K562 (cell line): Measurements from ENCODE around the gene GNB5. TPM values are rescaled to one million over a fixed set of nuclear protein-coding genes. Genes with fewer than 3 reads are reported as not detected.

ENCODE experiments used
- ATAC-seq: fragments of 200-7000 bp; cut with Tn5 transposase; 3 replicates; pipeline ENCODE4 v1.9.1; 2020; ENCODE audit warnings: moderate library complexity
- BruUV-seq: library from RNA; stranded (reverse); fragments of 400-500 nt; replicated peaks from 2 replicates; lab custom pipeline; 2021; lab: Mats Ljungman, UMichigan
- CTCF ChIA-PET: fragments of 300-600 bp; formaldehyde crosslinking; extraction: SDS; loops from one replicate; lab custom pipeline; 2021; ENCODE audit warnings: low intra/inter-chr PET ratio; lab: Yijun Ruan, JAX
- POLR2A ChIA-PET: fragments of 300-600, 350-650 bp; sonication (Branson Sonifier 250); formaldehyde crosslinking; extraction: SDS; loops from one replicate; lab custom pipeline; 2021; ENCODE audit warnings: antibody characterized with exemption, inconsistent platforms; lab: Yijun Ruan, JAX
- DNase-seq, 4 experiments: peaks; one replicate each; pipeline versions ENCODE4 v3.0.0 to v3.0.0-alpha.2; 2011 to 2018; ENCODE audit warnings: low spot score in 3 of 4, mixed read lengths in 3 of 4; ENCODE audit errors: extremely low read depth in 1 of 4
- FAIRE-seq: peaks from 2 replicates; lab custom pipeline; 2011; peaks lifted over from hg19 to GRCh38; lab: Jason Lieb, UNC
- H2AFZ ChIP-seq: 2 replicates; pipeline ENCODE4 v1.6.0; 2011; ENCODE audit warnings: low read depth, low read length, control low read depth, inconsistent platforms
- H3K27ac ChIP-seq: fragments of 200-600 bp; 3 replicates; pipeline ENCODE4 v1.8.0; 2011; ENCODE audit warnings: low read depth, mild to moderate bottlenecking, control low read depth, inconsistent platforms, low read length, moderate library complexity, mixed read lengths; ENCODE audit errors: extremely low read depth
- H3K27me3 ChIP-seq, 2 experiments: fragments of 300-600 bp in 1 of 2; 2 replicates in 1 of 2; 3 replicates in 1 of 2; pipeline versions ENCODE4 v1.6.0 to v1.8.0; 2011; ENCODE audit warnings: inconsistent platforms in 2 of 2, low read length in 2 of 2, mild to moderate bottlenecking in 1 of 2, mixed read lengths in 1 of 2, moderate library complexity in 1 of 2; ENCODE audit not compliant: control insufficient read depth in 2 of 2, insufficient read depth in 2 of 2
- H3K36me3 ChIP-seq: fragments of 300-600 bp; 3 replicates; pipeline ENCODE4 v1.8.0; 2011; ENCODE audit warnings: mild to moderate bottlenecking, low read length, inconsistent platforms; ENCODE audit not compliant: control insufficient read depth, insufficient read depth
- H3K4me1 ChIP-seq, 2 experiments: fragments of 200-600 bp in 1 of 2; replicated peaks in 1 of 2; 2 replicates in 1 of 2; 3 replicates in 1 of 2; pipeline versions ENCODE4 v1.5.1 to v1.8.0; 2011; ENCODE audit warnings: inconsistent platforms in 2 of 2, low read length in 2 of 2, mild to moderate bottlenecking in 1 of 2, mixed read lengths in 1 of 2, moderate library complexity in 1 of 2; ENCODE audit not compliant: control insufficient read depth in 2 of 2, insufficient read depth in 2 of 2
- H3K4me2 ChIP-seq: 2 replicates; pipeline ENCODE4 v1.6.1; 2011; ENCODE audit warnings: low read length, control low read depth, inconsistent platforms, mixed read lengths; ENCODE audit not compliant: insufficient read depth
- H3K4me3 ChIP-seq: fragments of 200-600 bp; sonication (generic), shearing (Covaris generic); 2 replicates; pipeline ENCODE4 v1.5.1; 2016; ENCODE audit warnings: control low read depth, inconsistent platforms
- H3K79me2 ChIP-seq: fragments of 200-600 bp; 3 replicates; pipeline ENCODE4 v1.8.0; 2011; ENCODE audit warnings: low read length, inconsistent platforms; ENCODE audit not compliant: control insufficient read depth, insufficient read depth
- H3K9ac ChIP-seq, 2 experiments: 2 replicates each; pipeline versions ENCODE4 v1.6.0 to v1.6.1; 2011; ENCODE audit warnings: low read depth in 2 of 2, low read length in 2 of 2, control low read depth in 1 of 2, inconsistent platforms in 1 of 2, mild to moderate bottlenecking in 1 of 2, mixed read lengths in 1 of 2; ENCODE audit not compliant: insufficient read depth in 1 of 2
- H3K9me1 ChIP-seq: one replicate; pipeline ENCODE4 v1.6.0; 2011; ENCODE audit warnings: inconsistent platforms, mild to moderate bottlenecking, low read length, moderate library complexity; ENCODE audit not compliant: control insufficient read depth, insufficient read depth
- H3K9me3 ChIP-seq: replicated peaks from 2 replicates; pipeline ENCODE4 v1.5.1; 2011; ENCODE audit warnings: low read depth, low read length, inconsistent platforms; ENCODE audit not compliant: control insufficient read depth, insufficient read depth
- H4K20me1 ChIP-seq: replicated peaks from 2 replicates; pipeline ENCODE4 v1.6.1; 2011; ENCODE audit warnings: low read length, inconsistent platforms, mixed read lengths; ENCODE audit not compliant: control insufficient read depth, insufficient read depth
- NBN ChIP-seq: fragments of 450-650 bp; IDR thresholded peaks from 2 replicates; pipeline ENCODE4 v1.6.1; 2016; ENCODE audit warnings: low read depth, mild to moderate bottlenecking
- NCOA1 ChIP-seq: fragments of 450-650 bp; IDR thresholded peaks from 2 replicates; pipeline ENCODE4 v1.6.1; 2016; ENCODE audit warnings: low read depth
- NR0B1 ChIP-seq: fragments of 450-650 bp; IDR thresholded peaks from one replicate; pipeline ENCODE4 v1.6.1; 2018; ENCODE audit warnings: mild to moderate bottlenecking, moderate library complexity; ENCODE audit not compliant: partially characterized antibody
- PRPF4 ChIP-seq: fragments of 200-400 bp; formaldehyde crosslinking; IDR thresholded peaks from one replicate; pipeline ENCODE4 v1.6.1; 2017; ENCODE audit warnings: low read length, low read depth, mild to moderate bottlenecking; ENCODE audit not compliant: insufficient read depth, poor library complexity, severe bottlenecking
- SIRT6 ChIP-seq: IDR thresholded peaks from one replicate; pipeline ENCODE4 v1.6.1; 2012; ENCODE audit warnings: low read depth, mild to moderate bottlenecking, control low read depth, inconsistent platforms, low read length, moderate library complexity
- SRF ChIP-seq, 2 experiments: fragments of 250-450, 450-650 bp in 1 of 2; sonication (Bioruptor Pico) in 1 of 2; sonication (generic) in 1 of 2; formaldehyde crosslinking; IDR thresholded peaks; 2 replicates each; pipeline versions ENCODE4 v1.5.0 to v1.5.1; 2020 to 2022; ENCODE audit warnings: mild to moderate bottlenecking in 1 of 2, missing genetic modification reagents in 1 of 2
- TAF15 ChIP-seq: fragments of 200-400 bp; formaldehyde crosslinking; IDR thresholded peaks from 2 replicates; pipeline ENCODE4 v1.6.1; 2017; ENCODE audit warnings: mild to moderate bottlenecking, low read depth, low read length, moderate library complexity
- ZNF121 ChIP-seq: sonication (generic); formaldehyde crosslinking; conservative IDR thresholded peaks from 2 replicates; pipeline ENCODE4 v1.8.0; 2022; ENCODE audit warnings: missing genetic modification reagents
- ZNF232 ChIP-seq: sonication (generic); formaldehyde crosslinking; IDR thresholded peaks from 2 replicates; pipeline ENCODE4 v1.8.0; 2022; ENCODE audit warnings: mild to moderate bottlenecking, missing genetic modification reagents
- ZNF57 ChIP-seq: fragments of 450-650 bp; formaldehyde crosslinking; IDR thresholded peaks from 2 replicates; pipeline ENCODE4 v1.4.0; 2020; ENCODE audit warnings: mild to moderate bottlenecking, moderate library complexity
- ZNF75A ChIP-seq: fragments of 450-650 bp; formaldehyde crosslinking; IDR thresholded peaks from 2 replicates; pipeline ENCODE4 v1.4.0; 2020; ENCODE audit warnings: mild to moderate bottlenecking
- WGBS: fragments of 100-300 bp; shearing (Covaris generic); methylation state at CpG from one replicate; pipeline ENCODE4 v1.1.6; 2016; ENCODE audit warnings: low coverage, mixed read lengths; ENCODE audit not compliant: insufficient coverage; ENCODE audit errors: missing lambda C conversion rate; 5-methylcytosine and 5-hydroxymethylcytosine counted together
- in situ Hi-C: fragments of 300-500 bp; cut with MboI; formaldehyde crosslinking; loops from 4 replicates; pipeline ENCODE4 v1.15.0; 2018; ENCODE audit warnings: inconsistent platforms, mixed read lengths
- intact Hi-C: fragments of 100-400 bp; cut with micrococcal nuclease; formaldehyde crosslinking; loops from 2 replicates; pipeline ENCODE4 v1.14.2; 2022
- polyA plus RNA-seq, 8 experiments: library from polyadenylated mRNA; depleted of rRNA in 4 of 8; stranded (reverse) in 5 of 8; unstranded in 3 of 8; fragments of >200 nt; fragmentation: Nextera tagmentation in 2 of 8; fragmentation: Illumina TruSeq in 1 of 8; extraction: Ambion mirVana in 2 of 8; extraction: Trizol in 1 of 8; gene quantifications; 2 replicates each; pipeline versions ENCODE4 v1.2.1 to v1.2.3, GENCODE V29; 2011 to 2014; ENCODE audit warnings: inconsistent platforms in 1 of 8, missing spikeins in 1 of 8
- total RNA-seq, 7 experiments: library from RNA; depleted of rRNA in 6 of 7; stranded (reverse); fragments of >200 nt in 6 of 7; fragmentation: Illumina TruSeq in 2 of 7; extraction: Trizol in 2 of 7; gene quantifications; 2 replicates each; pipeline versions ENCODE4 v1.2.1 to v1.2.3, GENCODE V29; 2011 to 2021; ENCODE audit warnings: low replicate concordance in 1 of 7

Gene GNB5
- total and polyA plus RNA-seq, 9 of the 15 experiments (the other 6 are each of a cell fraction or from before 2014, with no cell fraction given), result 0.11 to 2.1 (median 0.77) TPM

GRCh38 chr15:52240166-52240565 is 49.0 kb upstream of the GNB5 start:
- H3K36me3 ChIP-seq, result no peaks in the 10 kb centered on the region
- H3K27ac ChIP-seq, result no peak overlapping the region
- H3K9ac ChIP-seq, result no peak overlapping the region
- H3K4me3 ChIP-seq, result no peak overlapping the region
- H3K9me3 ChIP-seq, result no peaks in the 10 kb centered on the region
- no peak overlapping the region for H3K4me2 ChIP-seq
- WGBS, result 0% methylated on average over 3 of the region's 3 CpGs
- POLR2A ChIA-PET, result no interaction called here
- no peak for FAIRE-seq
- intact Hi-C loops (no loop called here), in situ Hi-C loops (no loop called here)
- no peaks in the 10 kb centered on the region for H3K4me1 ChIP-seq
- ATAC-seq, result no peak
- H4K20me1 ChIP-seq, result no peaks in the 10 kb centered on the region
- peaks cover 37 to 65% of the 10 kb centered on the region in 2 experiments; a peak in 4 of 5 replicates for H3K27me3 ChIP-seq
- no peak overlapping the region for H2AFZ ChIP-seq
- DNase-seq, result no peak
- H3K79me2 ChIP-seq, result no peaks in the 10 kb centered on the region
- no peak for TF ChIP-seq ZNF75A (CRISPR knock-in tag)
- no peak for TF ChIP-seq TAF15
- TF ChIP-seq ZNF57 (CRISPR knock-in tag), result no peak
- TF ChIP-seq ZNF232 (CRISPR knock-in tag), result no peak
- no peak for TF ChIP-seq NBN
- no peak for TF ChIP-seq SIRT6
- no peak for TF ChIP-seq NR0B1
- no peak for TF ChIP-seq PRPF4
- no peak for TF ChIP-seq NCOA1
- no peak for TF ChIP-seq ZNF121 (CRISPR knock-in tag)
- no peak for TF ChIP-seq SRF (CRISPR knock-in tag; IDR thresholded peaks at IDR 0.05)
- CTCF ChIA-PET, result interaction anchor here (0.6 kb wide), 1 partner anchor 1140 kb away, joined by 4 read pairs; no protein-coding TSS in a partner anchor
- no peaks in the 10 kb centered on the region for H3K9me1 ChIP-seq
- BruUV-seq, result no TSS peak
